ENCODE results near the gene ACSS1. TPM values are rescaled to one million over a fixed set of nuclear protein-coding genes. Genes with fewer than 3 reads are reported as not detected.

Gene ACSS1
- total and polyA plus RNA-seq, 4 donors: 11.2 to 37.3 (median 31.6) TPM

DNA sequence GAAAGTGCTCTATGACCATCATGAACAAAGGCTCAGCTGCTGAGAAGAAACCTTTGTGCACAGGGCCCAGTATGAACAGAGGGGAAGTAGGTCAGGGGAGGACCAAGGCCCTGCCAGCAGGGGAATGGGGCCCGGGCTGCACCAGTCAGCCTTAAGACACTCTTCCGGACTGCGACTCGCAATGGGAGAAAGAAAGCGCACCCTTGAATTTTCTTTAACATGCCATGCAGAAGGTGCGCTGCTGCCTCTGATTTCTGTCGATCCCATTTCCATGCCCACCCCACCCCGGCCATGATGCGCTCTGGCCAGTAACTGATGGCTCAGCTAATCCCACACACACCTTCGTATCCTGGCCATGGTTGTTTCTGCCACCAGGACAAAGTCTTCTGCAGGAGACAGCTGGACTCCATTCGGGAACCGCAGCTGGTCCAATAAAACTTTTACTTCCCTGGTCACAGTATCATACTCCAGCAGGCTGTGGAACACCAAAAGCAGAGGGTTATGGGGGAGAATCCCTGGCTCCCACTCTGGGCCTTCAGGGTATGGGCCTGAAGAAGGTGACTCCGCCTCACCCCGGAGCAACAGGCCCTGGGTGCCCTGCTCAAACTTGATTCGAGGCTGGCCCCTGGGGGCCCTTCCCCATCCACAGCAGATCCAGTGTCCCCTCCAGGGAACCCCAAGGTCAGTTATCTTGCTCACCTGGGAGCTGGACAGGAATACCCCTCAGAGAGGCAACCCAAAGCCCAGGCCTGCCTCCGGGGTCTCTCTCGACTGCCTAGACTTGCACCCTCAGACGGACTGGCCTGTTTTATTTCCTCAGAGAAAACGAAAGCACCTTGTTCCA is 88.5 kb downstream of the ACSS1 start:
- WGBS (ENCODE audit: insufficient coverage): 96% methylated on average over 17 of the region's 19 CpGs

DNA sequence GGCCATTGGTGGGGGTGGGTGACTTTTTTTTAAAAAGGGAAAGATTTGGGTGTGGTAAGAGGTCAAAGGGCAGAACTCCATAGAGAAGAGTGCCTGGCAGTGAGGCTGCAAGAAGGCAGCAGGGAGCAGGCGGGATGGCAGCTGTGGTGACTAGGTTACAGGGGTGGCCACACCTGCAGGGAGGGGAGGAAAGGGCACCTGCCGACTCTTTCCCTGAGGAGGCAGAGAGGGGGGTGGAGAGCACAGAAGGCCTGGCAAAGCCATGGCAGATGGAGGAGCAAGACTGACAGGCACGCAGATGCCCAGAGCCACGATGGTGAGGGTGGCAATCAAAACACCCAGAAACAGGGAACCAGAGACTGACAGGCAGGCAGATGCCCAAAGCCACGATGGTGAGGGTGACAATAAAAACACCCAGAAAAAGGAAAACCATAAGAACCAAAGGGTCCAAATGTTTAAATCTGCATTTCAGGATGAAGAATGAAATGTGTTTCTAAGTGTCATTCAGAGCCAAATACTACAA is 89.6 kb downstream of the ACSS1 start:
- H3K27ac ChIP-seq (ENCODE audit: low read depth, low read length): no peak overlapping the region

More for the DNA sequence above, 88.5 kb downstream of the ACSS1 start:
- Histone ChIP-seq H3K4me1 (ENCODE audit: control insufficient read depth, insufficient read depth, low read length) (no peaks in the 10 kb centered on the region), H3K36me3 (ENCODE audit: control insufficient read depth, insufficient read depth, low read length) (peaks cover 74% of the 10 kb centered on the region), H3K27ac (ENCODE audit: low read depth, low read length) (no peak overlapping the region), H3K9me3 (ENCODE audit: control insufficient read depth, insufficient read depth, low read length) (no peaks in the 10 kb centered on the region), H3K4me3 (ENCODE audit: low read depth, low read length) (no peak overlapping the region), H3K27me3 (ENCODE audit: control insufficient read depth, insufficient read depth, low read length) (no peaks in the 10 kb centered on the region)
- DNase-seq (ENCODE audit: low read depth in 4 of 6, low spot score in 6 of 6): no peak

DNA sequence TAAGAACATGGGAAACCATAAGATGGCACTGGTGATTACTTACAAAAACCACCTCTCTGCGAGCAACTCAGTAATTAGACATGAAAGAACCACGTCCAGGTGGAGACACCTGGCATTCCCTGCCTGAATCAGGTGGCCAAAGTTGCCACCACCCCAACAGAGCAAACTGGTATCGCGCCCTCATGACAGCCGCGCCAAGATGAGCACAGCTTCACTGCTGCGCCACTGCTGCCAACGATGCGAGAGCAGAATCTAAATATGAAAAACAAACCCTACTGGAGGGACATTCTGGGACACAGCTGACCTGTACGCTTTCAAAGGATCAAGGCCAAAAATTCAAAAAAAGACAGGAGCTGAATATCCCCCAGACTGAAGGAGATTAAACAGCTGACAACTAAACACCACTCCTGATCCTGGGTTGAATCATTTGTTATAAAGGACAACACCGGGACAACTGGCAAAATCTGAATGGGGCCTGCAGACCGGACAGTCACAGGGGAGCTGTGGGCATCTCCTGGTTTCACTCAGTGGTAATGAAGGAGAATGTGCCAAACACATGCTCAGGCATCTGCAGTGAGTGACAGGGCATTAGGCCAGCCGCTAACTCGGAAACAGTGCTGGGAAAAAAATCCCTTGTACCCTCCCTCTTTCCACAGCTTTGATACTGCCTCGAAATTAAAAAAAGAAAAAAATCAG is 91.5 kb downstream of the ACSS1 start:
- DNase-seq (ENCODE audit: low read depth in 4 of 6, low spot score in 6 of 6): peak in 1 of 6 donors; percentile 42
- Histone ChIP-seq H3K27ac (ENCODE audit: low read depth, low read length) (no peak overlapping the region), H3K4me3 (ENCODE audit: low read depth, low read length) (no peak overlapping the region)

More for the DNA sequence above, 89.6 kb downstream of the ACSS1 start:
- DNase-seq (ENCODE audit: low read depth in 4 of 6, low spot score in 6 of 6): peak in 1 of 6 donors; percentile 71
- Histone ChIP-seq H3K4me3 (ENCODE audit: low read depth, low read length) (no peak overlapping the region), H3K4me1 (ENCODE audit: control insufficient read depth, insufficient read depth, low read length) (no peaks in the 10 kb centered on the region), H3K9me3 (ENCODE audit: control insufficient read depth, insufficient read depth, low read length) (no peaks in the 10 kb centered on the region), H3K27me3 (ENCODE audit: control insufficient read depth, insufficient read depth, low read length) (no peaks in the 10 kb centered on the region), H3K36me3 (ENCODE audit: control insufficient read depth, insufficient read depth, low read length) (peaks cover 84% of the 10 kb centered on the region)
- WGBS (ENCODE audit: insufficient coverage): 79% methylated on average over 4 of the region's 5 CpGs

DNA sequence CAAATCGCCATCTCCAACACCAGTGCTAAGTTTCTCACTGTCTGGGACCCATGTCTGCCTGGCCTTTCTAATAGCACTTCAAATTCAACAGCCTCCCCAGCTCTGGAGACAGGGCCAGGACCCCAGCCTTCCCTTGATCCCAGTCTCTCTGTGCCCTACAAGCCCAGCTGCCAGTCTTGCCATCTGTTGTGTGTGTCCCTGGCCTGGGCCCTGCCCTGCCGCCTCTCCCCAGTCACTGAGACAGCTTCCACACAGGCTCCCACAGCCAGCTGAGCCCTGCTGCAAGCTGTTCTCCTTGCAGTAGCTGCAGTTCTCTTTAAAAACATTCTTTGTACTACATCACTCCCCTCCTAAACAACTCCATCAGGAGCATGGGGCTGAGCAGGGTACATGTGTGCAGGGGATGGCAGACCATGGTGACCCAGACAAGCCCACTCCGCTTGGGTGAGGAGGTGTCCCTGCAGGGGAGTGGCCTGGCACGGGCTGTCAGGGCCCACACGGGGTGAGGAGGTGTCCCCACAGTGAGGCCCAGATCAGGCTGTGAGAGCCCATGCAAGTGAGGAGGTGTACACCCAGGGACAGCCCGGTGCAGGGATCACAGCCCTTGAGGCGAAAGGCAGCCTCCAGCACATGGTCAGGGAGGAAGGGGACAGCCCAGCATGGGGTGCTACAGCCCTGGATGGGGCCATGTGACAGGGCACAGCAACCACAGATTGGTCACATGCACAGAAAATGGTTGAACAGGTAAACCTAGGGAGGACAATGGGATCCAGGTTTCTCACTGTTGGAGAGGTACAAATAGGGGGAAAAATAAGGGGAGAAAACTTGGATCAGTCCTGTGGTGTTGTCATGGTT is 92.6 kb downstream of the ACSS1 start:
- Histone ChIP-seq H3K27ac (ENCODE audit: low read depth, low read length) (no peak overlapping the region), H3K4me3 (ENCODE audit: low read depth, low read length) (no peak overlapping the region), H3K36me3 (ENCODE audit: control insufficient read depth, insufficient read depth, low read length) (peaks cover 81% of the 10 kb centered on the region), H3K9me3 (ENCODE audit: control insufficient read depth, insufficient read depth, low read length) (no peaks in the 10 kb centered on the region), H3K27me3 (ENCODE audit: control insufficient read depth, insufficient read depth, low read length) (no peaks in the 10 kb centered on the region), H3K4me1 (ENCODE audit: control insufficient read depth, insufficient read depth, low read length) (no peaks in the 10 kb centered on the region)
- DNase-seq (ENCODE audit: low read depth in 4 of 6, low spot score in 6 of 6): no peak
- 90% methylated on average over 6 of the region's 7 CpGs for WGBS (ENCODE audit: insufficient coverage)

More for the DNA sequence above, 91.5 kb downstream of the ACSS1 start:
- no peaks in the 10 kb centered on the region for H3K4me1 ChIP-seq (ENCODE audit: control insufficient read depth, insufficient read depth, low read length)
- H3K9me3 ChIP-seq (ENCODE audit: control insufficient read depth, insufficient read depth, low read length): no peaks in the 10 kb centered on the region
- 84% methylated on average over 8 of the region's 15 CpGs for WGBS (ENCODE audit: insufficient coverage)
- H3K36me3 ChIP-seq (ENCODE audit: control insufficient read depth, insufficient read depth, low read length): peaks cover 82% of the 10 kb centered on the region
- H3K27me3 ChIP-seq (ENCODE audit: control insufficient read depth, insufficient read depth, low read length): no peaks in the 10 kb centered on the region

DNA sequence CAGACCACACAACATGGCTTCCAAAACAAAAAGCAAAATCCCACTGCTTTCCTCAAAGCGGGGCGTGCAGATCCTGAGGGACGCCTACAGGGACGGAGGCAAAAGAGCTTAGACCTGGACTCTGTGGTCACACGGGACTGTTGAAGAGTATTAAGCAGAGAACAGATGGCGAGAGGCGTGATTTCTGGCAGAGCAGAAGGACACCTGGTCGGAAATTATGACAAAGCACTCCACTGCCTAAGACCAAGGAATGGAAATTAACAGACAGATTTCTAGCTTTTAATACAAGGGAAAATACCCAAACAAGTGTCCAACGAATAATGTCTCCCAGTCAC is 93.5 kb downstream of the ACSS1 start:
- no peak overlapping the region for H3K27ac ChIP-seq (ENCODE audit: low read depth, low read length)
- peaks cover 83% of the 10 kb centered on the region for H3K36me3 ChIP-seq (ENCODE audit: control insufficient read depth, insufficient read depth, low read length)
- 79% methylated on average over 7 of the region's 9 CpGs for whole genome bisulfite sequencing (ENCODE audit: insufficient coverage)
- no peaks in the 10 kb centered on the region for H3K9me3 ChIP-seq (ENCODE audit: control insufficient read depth, insufficient read depth, low read length)
- H3K4me1 ChIP-seq (ENCODE audit: control insufficient read depth, insufficient read depth, low read length): no peaks in the 10 kb centered on the region
- DNase-seq (ENCODE audit: low read depth in 4 of 6, low spot score in 6 of 6): peak in 2 of 6 donors; percentile 17 to 43
- no peaks in the 10 kb centered on the region for H3K27me3 ChIP-seq (ENCODE audit: control insufficient read depth, insufficient read depth, low read length)
- no peak overlapping the region for H3K4me3 ChIP-seq (ENCODE audit: low read depth, low read length)

DNA sequence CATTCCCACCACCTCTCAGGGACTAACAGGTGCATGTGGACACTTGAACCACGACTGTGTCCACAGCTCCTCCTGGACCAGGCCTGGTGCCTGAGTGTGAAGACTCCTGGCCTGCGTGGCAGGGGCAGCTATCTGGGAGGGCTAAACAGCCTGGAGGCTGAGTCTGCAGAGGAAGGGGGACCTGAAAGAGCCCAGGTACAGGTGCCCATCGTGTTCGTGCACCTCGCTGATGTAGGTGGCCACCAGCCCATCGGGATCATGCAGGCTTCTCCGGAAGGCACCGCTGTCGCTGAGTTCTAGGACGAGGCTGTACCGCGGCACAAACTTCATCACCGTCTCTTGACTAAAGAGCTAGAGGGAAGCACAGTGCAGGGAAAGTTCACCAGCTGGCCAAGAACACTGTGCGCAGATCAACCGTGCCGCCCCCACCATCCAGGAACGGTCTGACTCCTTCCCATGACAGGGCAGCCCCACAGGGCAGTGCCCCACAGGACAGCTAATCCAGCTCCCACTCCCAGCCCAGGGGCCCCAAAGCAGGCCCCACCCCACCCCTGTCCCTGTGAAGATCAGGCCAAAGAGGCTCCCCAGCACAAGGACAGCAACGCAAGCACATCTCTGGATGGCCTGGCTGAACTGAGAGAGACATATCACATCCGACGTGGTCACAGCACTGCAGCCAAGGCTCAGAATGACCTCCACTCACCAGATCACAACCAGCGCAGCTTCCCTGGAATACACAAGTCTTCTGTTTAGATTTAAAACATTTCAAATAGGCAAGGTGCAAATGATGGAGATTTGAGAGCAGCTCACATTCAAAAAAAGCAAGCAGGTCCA is 94.0 kb downstream of the ACSS1 start:
- no peak for DNase-seq (ENCODE audit: low read depth in 4 of 6, low spot score in 6 of 6)
- H3K27ac ChIP-seq (ENCODE audit: low read depth, low read length): no peak overlapping the region
- H3K9me3 ChIP-seq (ENCODE audit: control insufficient read depth, insufficient read depth, low read length): no peaks in the 10 kb centered on the region
- H3K4me1 ChIP-seq (ENCODE audit: control insufficient read depth, insufficient read depth, low read length): no peaks in the 10 kb centered on the region
- no peak overlapping the region for H3K4me3 ChIP-seq (ENCODE audit: low read depth, low read length)
- WGBS (ENCODE audit: insufficient coverage): 98% methylated on average over 18 of the region's 21 CpGs
- peaks cover 83% of the 10 kb centered on the region for H3K36me3 ChIP-seq (ENCODE audit: control insufficient read depth, insufficient read depth, low read length)
- H3K27me3 ChIP-seq (ENCODE audit: control insufficient read depth, insufficient read depth, low read length): no peaks in the 10 kb centered on the region

DNA sequence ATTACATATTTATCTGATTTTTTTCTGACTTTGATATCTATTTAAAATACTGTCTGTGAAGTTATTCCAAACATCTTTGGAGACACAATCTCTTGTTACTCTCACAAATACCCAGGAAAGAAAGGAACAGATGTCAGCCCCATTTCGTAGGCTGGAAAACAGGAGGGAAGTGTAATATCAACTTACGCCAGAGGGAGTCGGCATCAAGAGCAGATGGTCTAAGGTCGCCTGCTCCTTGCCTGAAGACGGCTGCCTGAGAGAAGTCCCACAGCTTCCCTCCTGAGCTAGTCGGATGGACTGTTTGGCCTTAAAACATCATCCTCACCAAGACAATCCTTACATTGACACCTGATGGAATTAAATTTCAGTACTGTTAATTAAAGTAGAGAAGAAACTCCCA is 95.4 kb downstream of the ACSS1 start:
- peaks cover 84% of the 10 kb centered on the region for H3K36me3 ChIP-seq (ENCODE audit: control insufficient read depth, insufficient read depth, low read length)
- H3K27me3 ChIP-seq (ENCODE audit: control insufficient read depth, insufficient read depth, low read length): no peaks in the 10 kb centered on the region
- no peaks in the 10 kb centered on the region for H3K4me1 ChIP-seq (ENCODE audit: control insufficient read depth, insufficient read depth, low read length)
- WGBS (ENCODE audit: insufficient coverage): 83% methylated on average over 2 of the region's 6 CpGs
- no peak overlapping the region for H3K4me3 ChIP-seq (ENCODE audit: low read depth, low read length)
- H3K9me3 ChIP-seq (ENCODE audit: control insufficient read depth, insufficient read depth, low read length): no peaks in the 10 kb centered on the region
- no peak overlapping the region for H3K27ac ChIP-seq (ENCODE audit: low read depth, low read length)
- DNase-seq (ENCODE audit: low read depth in 4 of 6, low spot score in 6 of 6): no peak

DNA sequence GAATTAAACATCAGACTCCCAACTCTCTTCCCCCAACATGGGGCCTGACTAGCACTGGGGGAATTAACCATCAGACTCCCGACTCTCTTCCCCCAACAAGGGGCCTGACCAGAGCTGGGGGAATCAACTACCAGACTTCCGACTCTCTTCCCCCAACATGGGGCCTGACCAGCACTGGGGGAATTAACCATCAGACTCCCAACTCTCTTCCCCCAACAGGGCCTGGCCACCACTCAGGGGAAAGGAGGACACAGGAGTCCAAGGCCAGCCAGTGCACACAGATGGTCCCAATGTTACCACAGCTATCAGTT is 95.8 kb downstream of the ACSS1 start:
- H3K9me3 ChIP-seq (ENCODE audit: control insufficient read depth, insufficient read depth, low read length): no peaks in the 10 kb centered on the region
- H3K4me1 ChIP-seq (ENCODE audit: control insufficient read depth, insufficient read depth, low read length): no peaks in the 10 kb centered on the region
- no peak overlapping the region for H3K27ac ChIP-seq (ENCODE audit: low read depth, low read length)
- DNase-seq (ENCODE audit: low read depth in 4 of 6, low spot score in 6 of 6): no peak
- peaks cover 84% of the 10 kb centered on the region for H3K36me3 ChIP-seq (ENCODE audit: control insufficient read depth, insufficient read depth, low read length)
- H3K4me3 ChIP-seq (ENCODE audit: low read depth, low read length): no peak overlapping the region
- 94% methylated on average over 2 of the region's 2 CpGs for WGBS (ENCODE audit: insufficient coverage)
- no peaks in the 10 kb centered on the region for H3K27me3 ChIP-seq (ENCODE audit: control insufficient read depth, insufficient read depth, low read length)
